HG03196 (cell line): ENCODE results near the gene CD302.
"Not testable (repeated sequence)": the region's sequence is repeated elsewhere in the genome, so short reads cannot be mapped to it uniquely, and the experiment has no call there.

Source experiments
- ATAC-seq: cut with Tn5 transposase; IDR thresholded peaks from one replicate; pipeline ENCODE4 v1.9.1; 2021; ENCODE audit not compliant: unreplicated experiment

Gene CD302

GRCh38 chr2:159795841-159796690 is 1.9 kb downstream of the CD302 start:
- no peak for ATAC-seq

GRCh38 chr2:159793326-159793725 is 4.7 kb downstream of the CD302 start:
- no peak for ATAC-seq

- no peak for ATAC-seq
These were observed 5.4 kb downstream of the CD302 start for GRCh38 chr2:159792599-159792998.

GRCh38 chr2:159792036-159792435 is 6.0 kb downstream of the CD302 start:
- ATAC-seq = no peak

GRCh38 chr2:159790323-159790722 is 7.7 kb downstream of the CD302 start:
- no peak for ATAC-seq

GRCh38 chr2:159788253-159788652 is 9.8 kb downstream of the CD302 start:
- no peak for ATAC-seq

- not testable (repeated sequence) for ATAC-seq
These were observed 10.4 kb downstream of the CD302 start for GRCh38 chr2:159787647-159788046.

GRCh38 chr2:159786938-159787337 is 11.1 kb downstream of the CD302 start:
- no peak for ATAC-seq

- no peak for ATAC-seq
These were observed 12.8 kb downstream of the CD302 start for GRCh38 chr2:159785195-159785594.

GRCh38 chr2:159784744-159785143 is 13.3 kb downstream of the CD302 start:
- ATAC-seq = not testable (repeated sequence)

- no peak for ATAC-seq
These were observed 14.5 kb downstream of the CD302 start for GRCh38 chr2:159783556-159783955.

GRCh38 chr2:159776321-159776720 is 21.7 kb downstream of the CD302 start:
- ATAC-seq = no peak

- ATAC-seq = no peak
These were observed 23.0 kb downstream of the CD302 start for GRCh38 chr2:159775021-159775420.

- no peak for ATAC-seq
These were observed 23.5 kb downstream of the CD302 start for GRCh38 chr2:159774370-159774990.

- ATAC-seq = no peak
These were observed 24.1 kb downstream of the CD302 start for GRCh38 chr2:159773886-159774285.

GRCh38 chr2:159773426-159773825 is 24.6 kb downstream of the CD302 start:
- ATAC-seq = no peak

GRCh38 chr2:159769147-159769546 is 28.9 kb downstream of the CD302 start:
- no peak for ATAC-seq

- ATAC-seq = no peak
These were observed 35.9 kb downstream of the CD302 start for GRCh38 chr2:159762075-159762474.

GRCh38 chr2:159760326-159760725 is 37.7 kb downstream of the CD302 start:
- ATAC-seq = no peak

GRCh38 chr2:159759577-159759976 is 38.4 kb downstream of the CD302 start:
- ATAC-seq = no peak

GRCh38 chr2:159758686-159759085 is 39.3 kb downstream of the CD302 start:
- ATAC-seq = no peak

GRCh38 chr2:159758239-159758638 is 39.8 kb downstream of the CD302 start:
- ATAC-seq = no peak
